T-helper 1 cell (primary cell): ENCODE results near the gene KLF15.
"Not testable (repeated sequence)": the region's sequence is repeated elsewhere in the genome, so short reads cannot be mapped to it uniquely, and the experiment has no call there.

Experiments
- DNase-seq, 5 donors: peaks; one replicate each; pipeline ENCODE4 v3.0.0-alpha.2; 2012 to 2020

Gene KLF15

DNA sequence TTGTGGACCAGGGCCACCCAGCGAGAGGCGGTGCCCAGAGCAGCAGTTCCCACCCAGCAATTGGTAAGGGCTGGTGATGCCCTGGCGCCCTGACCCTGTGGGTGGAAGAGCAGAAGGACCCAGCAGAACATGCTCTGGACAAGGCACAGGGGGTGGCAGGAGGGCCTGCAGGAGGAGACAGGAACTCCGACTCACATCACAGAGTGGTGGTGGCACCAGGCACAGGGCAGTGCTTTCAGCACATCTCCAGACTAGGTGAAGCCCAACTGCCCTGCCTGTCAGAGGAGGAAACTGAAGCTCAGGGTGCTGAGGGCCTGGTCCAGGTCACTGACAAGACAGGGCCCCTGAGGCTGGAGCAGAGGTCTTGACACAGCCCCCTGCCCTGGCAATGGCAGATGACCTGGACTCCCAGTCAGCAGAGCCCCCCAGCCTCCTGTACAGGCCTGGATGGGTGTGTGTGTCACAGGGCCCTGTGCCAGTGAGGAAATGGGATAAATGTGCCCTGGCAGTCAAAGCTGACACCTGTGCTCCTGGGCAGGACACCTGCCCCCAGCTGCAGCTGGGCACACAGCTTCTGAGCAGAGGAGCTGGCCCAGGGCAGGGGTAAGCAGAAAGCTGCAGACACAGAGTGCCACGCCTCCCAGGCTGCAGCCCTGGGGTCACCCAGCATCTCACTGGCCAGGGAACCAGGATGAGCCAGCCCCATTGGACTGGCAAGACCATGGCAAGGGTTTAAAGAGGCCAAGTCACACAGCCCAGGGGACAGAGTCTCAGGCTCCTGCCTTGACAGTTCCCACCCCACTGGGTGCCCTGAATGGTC, 11.4 kb downstream of the KLF15 start:
- no peak for DNase-seq

DNA sequence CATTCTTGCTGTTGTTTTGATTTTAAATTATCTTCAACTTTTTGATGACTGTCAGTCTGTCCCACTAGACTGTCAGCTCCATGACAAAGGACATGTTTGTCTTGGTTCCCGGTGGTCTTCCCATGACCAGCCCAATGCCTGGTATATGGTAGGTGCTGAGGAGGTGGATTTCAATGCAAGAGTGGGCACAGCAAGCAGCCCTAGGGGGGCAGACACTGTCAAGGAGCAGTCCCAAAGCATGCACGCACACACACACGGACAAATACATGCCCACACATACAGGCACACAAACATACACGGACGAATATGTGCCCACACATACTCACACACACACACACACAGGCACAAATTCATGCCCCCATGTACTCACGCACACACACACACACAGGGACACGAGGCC, 12.0 kb downstream of the KLF15 start:
- no peak for DNase-seq

DNA sequence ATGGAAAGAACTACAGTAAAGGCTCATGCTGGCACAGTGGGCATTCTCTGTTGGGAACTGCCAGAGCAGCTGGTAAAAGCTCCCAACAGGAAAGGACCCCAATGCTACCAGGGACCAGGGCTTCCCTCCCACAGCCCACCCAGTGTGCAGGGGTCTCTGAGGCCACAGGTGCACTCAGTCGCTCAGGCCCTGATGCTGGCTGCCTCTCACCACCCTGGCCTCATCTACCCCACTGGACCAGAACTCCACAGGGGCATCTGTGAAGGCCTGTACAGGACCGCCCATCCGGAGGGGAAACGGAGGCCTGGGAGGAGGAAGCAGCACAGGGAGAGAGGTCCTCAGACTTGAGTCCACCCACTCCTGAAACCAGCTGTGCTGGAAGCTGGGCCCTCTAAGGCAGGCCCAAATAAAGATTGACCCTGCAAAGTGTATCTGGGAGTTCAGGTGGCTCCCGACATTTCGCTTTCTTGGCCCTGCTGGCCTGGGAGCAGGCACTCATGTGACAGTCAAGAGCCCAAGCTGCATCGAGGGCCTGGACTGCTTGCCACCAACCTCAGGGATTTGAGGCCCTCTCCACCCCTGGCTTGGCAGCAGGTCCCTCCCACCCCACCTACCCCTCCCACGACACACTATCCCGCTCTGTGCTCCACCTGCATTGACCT, 12.7 kb downstream of the KLF15 start:
- no peak for DNase-seq

GRCh38 chr3:126343649-126344035, 13.6 kb downstream of the KLF15 start:
- no peak for DNase-seq

- no peak for DNase-seq
Measured at GRCh38 chr3:126342991-126343648, 14.1 kb downstream of the KLF15 start.

GRCh38 chr3:126342211-126342610, 15.0 kb downstream of the KLF15 start:
- no peak for DNase-seq

GRCh38 chr3:126341755-126342150, 15.5 kb downstream of the KLF15 start:
- no peak for DNase-seq

DNA sequence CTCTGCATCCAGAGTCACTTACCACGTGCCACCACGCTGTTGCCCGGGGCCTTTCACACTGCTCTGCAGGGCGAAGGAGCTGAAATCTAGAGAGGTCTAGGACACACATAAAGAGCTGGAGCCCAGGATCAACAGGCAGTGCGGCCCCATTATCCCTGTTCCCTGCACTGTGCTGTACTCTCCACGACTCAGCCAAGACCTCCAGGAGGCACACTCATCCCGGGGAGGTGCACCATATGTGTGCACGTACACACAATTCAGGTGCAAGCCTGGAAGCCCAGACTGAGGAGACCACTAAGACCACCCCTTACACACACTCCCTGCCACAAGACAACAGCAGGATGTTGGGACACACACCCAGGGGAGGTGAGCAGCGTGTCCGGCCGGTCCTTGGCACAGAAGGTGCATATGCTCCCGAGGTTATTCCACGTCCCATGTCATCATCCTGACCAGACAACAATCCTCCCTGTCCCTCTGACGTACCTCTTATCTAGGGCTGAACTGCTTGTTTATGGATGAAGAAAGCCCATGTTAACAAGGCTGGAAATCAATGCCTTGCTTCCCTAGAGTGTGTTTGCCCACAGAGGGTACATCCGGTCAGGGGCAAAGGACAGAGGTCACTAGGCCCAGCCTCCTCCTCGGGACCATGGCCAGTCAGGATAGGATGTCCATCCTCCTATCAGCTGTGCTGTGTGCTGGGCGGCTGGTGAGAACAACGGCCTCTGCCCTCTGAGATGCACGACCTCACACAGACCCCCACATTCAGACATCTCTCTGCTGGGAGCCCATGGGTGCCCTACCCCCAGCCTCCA, 16.1 kb downstream of the KLF15 start:
- DNase-seq: no peak

DNA sequence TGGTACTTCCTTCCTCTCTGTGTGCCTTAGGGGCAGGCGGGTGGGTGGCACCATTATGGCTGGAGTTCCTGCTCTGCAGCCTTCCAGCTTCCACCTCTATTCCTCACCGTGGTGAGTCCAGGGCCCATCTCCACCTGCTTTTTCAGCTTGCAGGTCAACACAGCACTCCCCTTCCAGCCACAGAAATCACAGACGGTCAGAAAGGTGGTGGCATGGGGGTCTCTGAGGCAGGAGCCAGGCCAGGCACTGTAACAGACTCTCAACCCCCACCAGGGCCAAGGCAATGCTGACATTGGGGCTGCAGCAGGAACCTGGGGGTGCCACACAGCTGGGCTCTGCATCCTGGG, 16.6 kb downstream of the KLF15 start:
- DNase-seq: no peak

GRCh38 chr3:126340081-126340511, 17.1 kb downstream of the KLF15 start:
- DNase-seq: no peak

DNA sequence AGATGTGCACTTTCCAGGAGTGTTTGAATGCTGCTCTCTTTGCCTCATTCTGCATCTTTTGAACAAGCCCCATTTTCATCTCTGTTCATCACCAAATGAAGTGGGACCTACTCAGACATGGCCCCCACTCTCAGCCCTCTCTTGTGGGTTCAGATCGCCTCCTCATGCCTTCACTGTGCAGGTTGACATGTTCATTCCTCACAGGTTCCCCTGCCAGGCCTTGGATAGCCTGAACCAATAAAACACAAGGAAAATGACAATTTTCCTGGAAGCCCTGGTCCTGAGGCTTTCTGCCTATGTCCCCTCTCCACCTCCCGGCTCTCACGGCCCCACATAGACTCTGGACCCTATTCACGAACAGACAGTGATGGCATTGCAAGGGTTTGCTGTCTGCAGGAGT, 17.7 kb downstream of the KLF15 start:
- DNase-seq: no peak

DNA sequence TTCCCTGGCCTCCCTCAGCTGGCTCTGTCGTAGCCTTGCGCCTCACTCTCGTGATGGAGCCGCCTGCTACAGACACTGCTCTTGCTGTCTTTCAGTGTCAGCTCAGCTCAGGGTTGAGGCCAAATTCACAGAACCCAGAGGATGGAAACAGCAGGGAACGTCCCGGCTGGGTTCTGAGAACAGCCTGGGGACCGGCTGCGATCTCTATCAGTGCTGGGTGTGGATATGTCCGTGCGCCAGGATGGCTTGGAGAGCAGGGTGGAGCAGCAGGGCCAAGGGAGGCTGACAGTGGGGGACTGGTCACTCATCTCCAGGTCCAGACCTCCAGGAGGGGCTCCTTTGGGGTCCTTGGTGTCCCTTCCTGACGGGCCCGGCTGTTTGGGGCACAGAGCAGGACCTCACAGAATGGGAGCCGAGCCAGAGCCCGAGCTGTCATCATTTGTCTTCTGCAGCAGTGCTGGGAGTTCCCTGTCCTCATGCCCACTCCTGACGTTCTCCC, 18.4 kb downstream of the KLF15 start:
- no peak for DNase-seq

- DNase-seq: no peak
Measured at GRCh38 chr3:126337980-126338651, 19.1 kb downstream of the KLF15 start.

- DNase-seq: not testable (repeated sequence)
Measured at GRCh38 chr3:126331812-126332336, 25.3 kb downstream of the KLF15 start.

- DNase-seq: no peak
Measured at GRCh38 chr3:126329927-126330725, 27.1 kb downstream of the KLF15 start.

- DNase-seq: no peak
Measured at GRCh38 chr3:126326629-126327028, 30.6 kb downstream of the KLF15 start.

DNA sequence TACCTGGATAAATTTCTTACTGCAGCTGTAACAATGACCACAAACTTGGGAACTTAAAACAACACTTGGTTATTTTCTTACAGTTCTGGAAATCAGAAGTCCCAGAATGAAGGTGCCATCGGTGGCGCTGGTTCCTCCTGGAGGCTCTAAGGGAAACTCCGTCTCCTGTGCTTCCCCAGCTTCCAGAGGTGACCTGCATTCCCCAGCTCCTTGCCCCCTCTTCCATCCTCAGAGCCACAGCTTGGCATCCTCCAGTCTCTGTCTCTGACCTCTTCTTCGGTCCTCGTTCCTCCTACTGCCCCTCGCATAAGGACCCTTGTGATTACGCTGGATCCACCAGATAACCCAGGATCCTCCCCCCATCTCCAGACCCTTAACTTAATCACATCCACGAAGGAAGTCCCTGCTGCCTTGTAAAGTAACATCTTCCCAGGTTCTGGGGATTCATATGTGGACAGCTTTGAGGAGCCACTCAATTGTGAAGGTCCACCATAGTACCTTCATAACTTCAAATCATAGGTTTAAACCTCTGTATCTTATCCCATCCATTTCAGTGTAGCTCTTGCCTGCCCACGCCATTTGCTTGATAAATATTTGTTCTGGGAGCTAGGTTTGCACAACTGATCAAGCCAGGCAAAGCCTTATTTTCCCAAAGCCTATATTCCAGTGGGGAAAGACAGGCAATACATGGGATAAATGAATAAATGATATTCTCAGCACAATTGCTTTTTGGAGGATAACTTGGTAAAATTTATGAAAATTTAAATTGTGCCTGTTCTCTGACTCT, 34.8 kb downstream of the KLF15 start:
- DNase-seq: no peak

GRCh38 chr3:126321490-126321889, 35.7 kb downstream of the KLF15 start:
- no peak for DNase-seq

GRCh38 chr3:126320517-126321293, 36.5 kb downstream of the KLF15 start:
- no peak for DNase-seq
